Peyer's patch (tissue), 4 donors: Measurements from ENCODE around the gene SH2D3A.

Experiments
- CTCF ChIP-seq, 6 experiments: fragments of 450-650 bp in 4 of 6; fragments of 200-600 bp in 2 of 6; sonication (generic) in 1 of 6; IDR thresholded peaks; one replicate each; pipeline ENCODE4 v1.5.1; 2017 to 2019; ENCODE audit warnings: antibody characterized with exemption in 6 of 6, mild to moderate bottlenecking in 3 of 6, moderate library complexity in 1 of 6
- POLR2A ChIP-seq, 2 donors: fragments of 450-650 bp; IDR thresholded peaks; one replicate each; pipeline ENCODE4 v1.5.1; 2017; ENCODE audit warnings: antibody characterized with exemption in 2 of 2, mild to moderate bottlenecking in 2 of 2, moderate library complexity in 2 of 2

- no peak for TF ChIP-seq CTCF (IDR thresholded peaks at IDR 0.05)
- TF ChIP-seq POLR2A (IDR thresholded peaks at IDR 0.05) = no peak
Observed at GRCh38 chr19:6767081-6767356, 216 bp downstream of the SH2D3A start.
